ENCODE data around the gene HSF2BP.
"Not testable (repeated sequence)": the region's sequence is repeated elsewhere in the genome, so short reads cannot be mapped to it uniquely, and the experiment has no call there.

HSF2BP gene

DNA sequence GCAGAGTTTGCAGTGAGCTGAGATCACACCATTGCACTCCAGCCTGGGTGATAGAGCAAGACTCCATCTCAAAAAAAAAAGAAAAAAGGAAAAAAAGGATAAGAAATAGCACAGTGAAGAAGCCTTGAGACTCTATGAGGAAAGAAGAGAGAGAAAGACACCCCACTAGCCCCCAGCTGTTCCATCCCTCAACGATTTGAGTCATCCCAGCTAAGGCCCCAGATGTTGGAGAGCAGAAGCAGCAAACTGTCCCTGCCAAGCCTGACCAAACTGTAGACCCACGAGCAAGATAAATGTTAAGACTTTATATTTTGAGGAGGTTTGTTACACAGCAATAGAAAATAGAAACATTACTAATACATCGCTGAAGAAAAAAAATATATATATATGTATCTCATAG is 42.4 kb downstream of the HSF2BP start:
- DNase-seq = not testable (repeated sequence)

DNA sequence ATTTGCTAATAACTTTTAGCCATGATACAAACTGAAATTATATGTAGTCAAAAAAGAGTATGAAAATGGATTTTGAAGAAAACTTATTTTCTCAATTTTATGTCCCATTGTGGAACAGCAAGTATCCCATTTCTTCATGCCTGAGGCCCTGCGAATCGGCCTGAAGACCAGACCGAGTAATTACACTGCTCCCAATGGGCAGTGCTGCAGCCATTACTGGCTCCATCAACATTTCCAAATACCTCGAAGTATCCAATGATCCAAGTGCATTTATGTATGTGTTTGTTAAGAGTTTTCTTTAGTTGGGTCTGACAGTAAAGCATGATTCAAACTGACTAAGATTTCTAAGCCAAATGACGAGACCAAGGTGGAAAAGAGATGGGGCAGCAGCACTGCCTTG is 44.4 kb downstream of the HSF2BP start:
- no peak for DNase-seq

DNA sequence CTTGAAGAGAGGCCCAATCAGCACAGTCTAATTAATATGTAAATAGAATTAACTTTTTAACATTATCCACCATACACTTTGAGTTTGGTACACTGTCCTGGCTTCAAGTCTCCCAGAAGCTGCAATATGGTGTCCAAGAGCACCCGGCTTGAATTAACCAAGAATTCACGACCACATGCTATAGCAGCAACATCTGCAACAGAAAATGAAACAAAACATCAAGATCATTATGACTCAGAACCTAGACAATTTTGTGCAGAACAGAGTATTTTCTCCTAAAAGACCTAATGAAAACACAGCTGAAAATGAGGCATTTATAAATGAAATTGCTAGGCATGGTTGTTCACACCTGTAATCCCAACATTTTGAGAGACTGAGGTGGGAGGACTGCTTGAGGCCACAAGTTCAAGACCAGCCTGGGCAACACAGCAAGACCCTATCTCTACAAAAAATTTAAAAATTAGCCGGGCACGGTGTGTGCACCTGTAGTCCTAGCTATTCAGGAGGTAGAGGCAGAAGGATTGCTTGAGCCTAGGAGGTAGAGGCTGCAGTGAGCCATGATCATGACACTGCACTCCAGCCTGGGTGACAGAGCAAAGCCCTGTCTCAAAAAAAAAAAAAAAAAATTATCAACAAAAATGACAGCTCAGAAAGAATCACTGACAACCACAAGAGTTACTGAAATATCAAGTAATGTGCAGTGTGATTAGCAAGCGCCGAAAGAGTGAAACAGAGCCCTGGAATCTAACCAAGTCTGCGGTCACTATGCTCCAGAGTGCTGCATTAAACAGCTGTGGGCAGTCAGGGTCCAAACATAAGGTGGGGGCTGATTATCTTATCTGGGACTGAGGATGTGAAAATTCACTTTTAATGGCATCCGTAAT is 45.3 kb downstream of the HSF2BP start:
- DNase-seq = peak; percentile 36

DNA sequence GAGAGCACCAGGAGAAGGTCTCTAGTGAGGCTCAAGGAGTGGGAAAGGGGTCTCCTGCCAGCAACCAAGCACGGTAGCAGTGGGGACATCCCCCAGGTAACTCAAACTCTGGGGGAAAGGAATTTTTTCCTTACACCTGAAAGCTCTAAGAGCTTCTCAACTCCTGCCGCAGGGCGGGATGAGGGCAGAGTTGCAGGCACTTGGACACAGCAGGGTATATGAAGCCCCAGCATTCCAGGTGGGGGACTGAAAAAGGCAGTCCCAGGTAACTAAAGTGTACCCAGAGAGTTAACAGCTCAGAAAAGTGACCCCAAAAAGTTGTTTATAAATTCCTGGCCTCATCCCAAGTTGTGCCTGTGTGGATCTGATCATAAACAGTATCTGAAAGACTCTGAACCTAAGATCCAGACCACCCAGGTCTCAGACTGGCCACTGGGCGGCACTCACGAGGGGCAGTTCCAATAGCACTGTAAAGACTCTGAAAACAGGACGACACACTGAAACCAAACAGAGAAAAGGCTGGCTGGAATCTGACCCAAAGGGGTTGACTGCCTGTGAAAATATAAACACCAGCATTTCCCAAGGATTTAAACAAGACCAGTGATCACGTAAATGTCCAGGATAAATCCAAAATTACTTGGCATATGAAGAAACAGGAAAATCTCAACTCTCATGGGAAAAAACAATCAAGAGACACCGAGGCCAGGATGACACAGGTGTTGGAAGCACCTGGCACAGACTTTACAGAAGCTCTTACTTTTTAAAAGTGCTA is 47.5 kb downstream of the HSF2BP start:
- DNase-seq = peak; percentile 66

DNA sequence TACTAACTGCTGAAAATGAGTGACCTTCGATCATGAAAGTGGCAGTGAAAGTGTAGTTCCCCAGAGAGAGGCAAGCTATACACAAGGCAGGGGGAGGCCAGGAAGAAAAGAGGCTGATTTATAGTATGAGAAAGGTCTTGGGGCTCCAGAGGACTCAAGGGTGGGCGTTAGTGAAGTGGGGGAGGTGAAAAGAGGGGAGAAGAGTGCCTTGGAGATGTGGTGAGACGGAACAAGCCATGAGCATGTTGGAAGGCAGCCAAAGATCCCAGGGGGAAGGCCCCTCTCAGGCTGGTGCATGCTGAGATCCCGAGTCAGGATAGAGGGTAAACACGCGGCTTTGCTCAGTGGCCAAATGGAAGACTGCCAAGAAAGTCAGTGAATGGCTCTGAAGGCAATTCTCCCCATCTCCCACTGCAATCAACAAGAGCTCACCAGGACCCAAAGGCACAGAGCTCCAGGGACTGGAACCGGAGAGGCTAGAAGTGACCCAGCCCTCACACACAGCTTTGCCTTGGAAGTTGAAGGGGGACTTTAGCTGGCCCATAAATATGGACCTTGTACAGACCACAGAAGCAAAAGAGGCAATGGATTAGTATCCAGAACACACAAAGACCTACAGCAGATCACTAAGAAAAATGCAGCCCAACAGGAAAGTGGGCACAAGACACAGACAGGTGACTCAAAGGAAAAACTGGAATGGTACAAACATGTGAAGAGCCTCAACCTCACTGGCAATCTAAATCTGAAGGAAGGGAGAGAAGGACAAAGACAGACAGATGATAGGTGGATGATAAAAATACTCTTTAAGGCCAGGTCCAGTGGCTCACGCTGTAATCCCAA is 49.6 kb downstream of the HSF2BP start:
- DNase-seq = peak; percentile 41

DNA sequence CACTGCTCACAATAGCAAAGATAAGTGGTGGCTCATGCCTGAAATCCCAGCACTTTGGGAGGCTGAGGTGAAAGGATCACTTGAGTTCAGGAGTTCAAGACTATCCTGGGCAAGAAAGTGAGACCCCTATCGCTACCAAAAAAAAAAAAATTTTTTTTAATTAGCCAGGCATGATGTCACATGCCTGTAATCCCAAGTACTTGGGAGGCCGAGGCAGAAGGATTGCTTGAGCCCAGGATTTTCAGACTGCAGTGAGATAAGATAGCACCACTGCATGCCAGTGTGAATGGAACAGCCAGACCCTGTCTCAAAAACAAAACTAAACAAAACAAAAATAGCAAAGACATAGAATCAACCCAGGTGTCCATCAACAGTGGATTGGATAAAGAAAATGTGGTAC is 50.6 kb downstream of the HSF2BP start:
- no peak for DNase-seq

DNA sequence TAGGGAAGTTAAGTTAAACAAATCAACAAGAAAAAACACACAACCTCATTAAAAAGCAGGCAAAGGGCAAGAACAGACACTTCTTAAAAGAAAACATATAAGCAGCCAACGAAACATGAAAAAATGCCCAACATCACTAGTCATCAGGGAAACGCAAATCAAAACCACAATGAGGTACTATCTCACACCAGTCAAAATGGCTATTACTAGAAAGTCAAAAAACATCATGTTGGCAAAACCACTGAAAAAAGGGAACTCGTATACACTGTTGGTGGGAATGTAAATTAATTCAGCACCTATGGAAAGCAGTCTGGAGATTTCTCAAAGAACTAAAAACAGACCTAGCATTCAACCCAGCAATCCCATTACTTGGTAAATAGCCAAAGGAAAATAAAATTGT is 51.1 kb downstream of the HSF2BP start:
- no peak for DNase-seq

DNA sequence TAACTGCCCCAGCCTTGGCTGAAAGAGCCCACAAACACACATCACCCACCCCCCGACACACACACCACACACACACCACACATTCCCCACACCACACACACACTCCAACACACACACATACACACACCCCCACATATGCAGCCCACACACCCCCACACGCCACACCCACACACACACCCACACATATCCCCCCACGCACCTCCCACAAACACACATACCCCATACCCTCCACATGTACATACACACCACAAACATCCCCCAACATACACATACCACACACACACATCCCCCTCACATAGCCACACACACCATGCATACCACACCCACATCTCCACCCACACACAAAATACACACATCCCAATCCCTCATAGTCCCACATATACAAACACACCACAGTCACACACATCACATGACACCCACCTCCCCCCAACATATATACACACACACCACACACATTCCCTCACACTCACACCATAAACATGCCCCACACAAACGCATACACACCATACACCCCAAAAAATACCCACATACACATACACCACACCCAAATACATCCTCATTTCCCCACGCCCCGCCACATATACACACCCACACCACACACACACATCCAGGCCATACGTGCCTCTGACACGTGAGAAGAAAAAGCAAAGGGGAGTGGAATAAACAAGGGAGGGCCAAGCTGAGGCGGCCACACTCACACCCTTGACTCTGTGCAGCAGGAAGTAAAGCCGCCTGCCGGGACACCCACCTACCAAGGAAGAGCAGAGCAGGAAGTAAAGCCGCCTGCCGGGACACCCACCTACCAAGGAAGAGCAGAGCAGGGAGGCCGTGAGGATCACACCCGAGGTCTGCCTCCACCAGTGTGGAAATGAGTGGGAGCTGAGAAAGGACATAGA is 53.7 kb downstream of the HSF2BP start:
- DNase-seq = no peak

DNA sequence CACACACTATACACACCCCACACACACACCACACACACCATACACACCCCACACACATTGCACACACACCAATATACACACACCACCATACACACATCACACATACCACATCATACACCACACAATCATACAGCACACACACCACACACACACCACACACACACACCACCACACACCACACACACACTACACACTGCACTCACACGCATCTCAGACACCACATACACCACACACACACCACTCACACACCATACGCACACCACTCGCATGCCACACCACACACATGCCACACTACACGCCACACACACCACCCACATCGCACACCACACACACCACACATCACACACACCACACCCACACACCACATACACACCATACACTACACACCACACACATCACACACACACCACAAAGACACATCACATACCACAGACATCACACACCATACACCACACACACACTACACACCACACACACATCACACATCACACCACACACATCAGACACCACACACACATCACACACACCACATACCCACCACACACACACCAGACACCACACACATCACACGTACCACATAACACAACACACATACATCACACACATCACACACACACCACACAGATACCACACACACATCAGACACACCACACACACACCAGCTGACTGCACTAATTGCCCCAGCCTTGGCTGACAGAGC is 54.6 kb downstream of the HSF2BP start:
- DNase-seq = no peak

DNA sequence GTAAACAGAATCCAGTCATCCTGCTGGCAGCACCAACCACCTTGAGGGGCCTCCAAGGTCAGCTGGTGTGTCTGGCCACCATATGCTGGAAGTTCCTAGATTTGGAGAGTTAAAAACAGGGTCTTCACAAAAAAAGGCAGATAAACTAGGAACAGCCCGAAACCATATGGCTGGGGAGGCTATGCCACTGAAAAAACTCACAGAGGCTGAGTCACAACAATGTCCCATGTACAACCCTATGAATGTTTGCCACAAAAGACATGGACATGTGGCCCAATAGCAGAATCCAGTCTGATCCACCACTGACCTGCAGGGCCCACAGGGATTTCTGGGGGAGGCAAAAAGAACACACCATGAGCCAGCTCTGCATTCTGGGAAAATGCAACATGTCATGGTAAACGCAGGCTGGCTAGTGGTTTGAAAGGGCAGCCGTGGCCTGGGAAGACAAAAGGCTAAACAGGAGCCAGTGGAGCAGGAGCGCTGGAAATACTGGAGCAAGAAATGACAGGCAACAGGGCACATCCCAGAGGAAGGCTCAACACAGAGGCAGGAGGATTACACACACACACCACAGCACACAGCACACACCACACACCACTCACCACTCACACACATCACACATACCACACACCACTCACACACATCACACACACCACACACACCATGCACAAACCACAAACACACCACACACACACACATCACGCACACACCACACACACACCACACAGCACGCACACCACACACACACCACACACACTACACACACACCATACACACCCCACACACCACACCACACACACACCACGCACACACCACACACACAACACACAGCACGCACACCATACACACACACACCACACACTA is 55.4 kb downstream of the HSF2BP start:
- DNase-seq = no peak

DNA sequence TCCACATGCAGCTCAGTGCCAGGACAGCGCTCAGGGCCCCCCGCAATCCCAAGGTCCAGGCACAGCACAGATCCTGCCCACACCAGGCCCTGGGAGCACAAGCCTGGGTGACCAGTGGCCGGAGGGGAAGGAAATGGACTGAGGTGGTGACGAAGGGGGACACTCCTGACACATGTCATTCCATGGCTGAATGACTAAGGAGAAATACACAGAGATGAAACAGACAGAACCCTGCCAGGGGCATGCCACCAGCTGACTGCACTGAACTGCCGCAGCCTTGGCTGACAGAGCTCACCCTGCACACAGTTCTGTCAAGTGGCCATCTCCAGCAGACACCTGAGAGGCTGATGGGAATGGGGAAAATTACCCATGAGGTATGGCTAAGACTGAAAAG is 56.1 kb downstream of the HSF2BP start:
- no peak for DNase-seq

DNA sequence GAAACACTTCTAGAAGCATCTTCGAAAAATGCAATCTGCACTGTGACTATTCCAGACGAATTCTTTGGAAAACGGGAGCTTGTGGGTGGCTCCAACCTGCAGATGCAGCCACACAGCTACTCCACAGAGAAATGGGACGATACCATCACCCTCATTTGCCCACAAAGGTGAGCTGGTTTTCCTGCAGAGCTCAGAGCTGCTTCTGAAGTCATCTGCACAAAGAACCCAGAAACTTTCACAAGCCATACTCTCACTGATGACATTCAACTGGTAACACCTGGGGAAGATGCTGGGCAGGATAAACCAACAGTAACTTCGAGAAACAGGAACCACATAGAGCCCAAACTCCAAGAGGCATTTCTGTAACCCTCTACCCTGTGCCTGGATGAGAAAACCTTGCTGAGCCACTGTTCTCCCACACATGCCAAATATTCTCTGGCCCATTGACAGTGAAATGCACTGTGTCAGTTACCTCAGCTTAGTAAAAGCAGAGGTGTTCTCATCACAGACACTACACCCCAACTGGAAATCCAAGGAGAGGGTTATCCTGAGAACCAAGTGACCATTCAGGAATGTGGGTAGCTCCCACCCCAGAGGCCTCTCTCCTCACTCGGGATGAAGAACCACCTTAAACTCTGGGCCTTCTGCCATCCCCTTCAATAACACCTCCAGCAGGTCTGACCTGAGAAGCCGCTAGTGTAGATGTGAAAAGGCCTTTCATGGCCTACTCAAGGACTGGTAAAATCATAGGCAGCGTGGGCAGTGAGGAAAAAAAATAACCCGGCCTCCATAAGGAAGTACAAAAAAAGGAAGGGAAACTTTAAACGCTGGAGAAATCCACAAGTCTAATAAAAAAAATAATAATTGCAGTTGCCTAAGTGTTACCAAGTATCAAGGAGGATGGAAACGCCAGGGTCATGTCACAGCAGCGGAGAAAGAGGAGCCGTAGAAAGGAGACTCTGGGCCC is 56.7 kb downstream of the HSF2BP start:
- DNase-seq = no peak

DNA sequence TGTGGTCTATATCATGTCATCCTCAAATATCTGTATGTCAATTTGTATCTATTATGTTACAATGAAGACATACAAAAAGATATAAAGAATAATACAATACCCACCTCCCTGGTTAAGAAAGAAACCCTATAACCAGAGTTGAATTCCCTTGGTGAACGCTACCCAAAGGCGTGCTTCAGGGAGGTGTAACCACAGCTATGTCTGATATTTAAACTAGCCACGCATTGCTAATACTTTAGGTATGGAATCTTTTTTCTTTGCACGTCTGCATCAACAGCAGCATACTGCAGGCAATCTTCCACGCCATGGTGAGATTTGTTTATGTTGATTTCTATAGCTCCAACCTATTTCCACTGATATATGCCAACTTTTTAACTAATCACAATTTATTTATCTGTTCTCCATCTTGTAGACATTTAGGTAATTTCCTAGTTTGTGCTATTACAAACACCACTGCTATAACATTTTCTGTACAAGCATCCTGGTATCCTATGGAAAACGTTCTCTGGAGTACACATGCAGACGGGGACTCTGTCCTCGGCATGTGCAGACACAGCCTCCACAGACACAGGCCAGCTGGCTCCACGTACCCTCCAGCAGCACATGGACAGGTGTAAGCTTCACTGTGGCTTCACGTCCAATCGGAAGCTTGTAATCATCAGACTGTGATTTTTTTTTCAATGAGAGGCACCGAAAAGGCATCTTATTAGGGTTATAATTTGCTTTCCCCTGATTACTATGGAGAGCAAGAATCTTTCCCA is 58.5 kb downstream of the HSF2BP start:
- DNase-seq = no peak

DNA sequence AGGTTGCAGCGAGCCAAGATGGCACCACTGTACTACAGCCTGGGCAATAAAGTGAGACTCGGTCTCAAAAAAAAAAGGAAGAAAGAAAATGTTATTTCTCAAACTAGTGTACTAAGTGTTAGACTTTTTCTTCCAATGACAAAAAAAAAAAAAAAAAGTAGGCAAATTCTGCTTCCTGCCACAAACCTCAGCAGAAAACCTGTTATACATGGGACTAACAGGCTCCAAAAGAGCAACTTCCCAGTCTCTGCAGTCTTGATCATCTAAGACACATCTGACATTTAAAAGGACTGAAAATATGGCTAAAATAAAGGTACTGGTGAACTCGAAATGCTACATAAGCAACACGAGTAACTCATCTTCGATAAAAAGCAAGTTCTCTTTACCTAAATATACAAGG is 59.6 kb downstream of the HSF2BP start:
- no peak for DNase-seq

DNA sequence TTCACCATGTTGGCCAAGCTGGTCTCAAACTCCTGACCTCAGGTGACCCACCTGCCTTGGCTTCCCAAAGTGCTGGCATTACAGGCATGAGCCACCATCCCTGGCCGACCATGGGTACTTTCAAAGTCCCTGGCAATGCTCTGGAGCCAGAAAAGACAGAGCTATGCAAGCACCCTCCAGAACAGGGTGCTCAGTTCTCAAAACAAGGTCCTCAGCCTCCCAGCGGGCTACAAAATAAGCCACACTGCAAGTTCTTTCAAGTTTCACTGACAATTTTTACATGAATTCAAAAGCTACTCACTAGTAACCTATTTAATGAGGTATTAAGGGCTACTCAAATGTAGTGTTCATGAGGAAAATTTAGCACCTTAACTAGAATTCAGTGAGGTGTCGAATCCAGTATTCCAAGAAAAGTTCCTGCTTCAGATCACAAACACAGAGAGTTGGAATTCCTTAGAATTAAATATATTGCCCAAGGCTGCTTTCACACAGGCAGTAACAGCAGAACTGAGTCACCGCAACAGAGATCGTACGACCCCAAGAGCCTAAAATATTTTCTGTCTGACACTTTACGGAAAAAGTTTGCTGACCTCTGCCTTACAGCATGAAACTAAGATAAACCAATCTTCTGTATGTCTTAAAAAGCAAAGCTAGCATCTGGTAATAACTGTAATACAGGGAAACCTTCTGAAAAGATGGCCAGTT is 60.7 kb downstream of the HSF2BP start:
- no peak for DNase-seq

DNA sequence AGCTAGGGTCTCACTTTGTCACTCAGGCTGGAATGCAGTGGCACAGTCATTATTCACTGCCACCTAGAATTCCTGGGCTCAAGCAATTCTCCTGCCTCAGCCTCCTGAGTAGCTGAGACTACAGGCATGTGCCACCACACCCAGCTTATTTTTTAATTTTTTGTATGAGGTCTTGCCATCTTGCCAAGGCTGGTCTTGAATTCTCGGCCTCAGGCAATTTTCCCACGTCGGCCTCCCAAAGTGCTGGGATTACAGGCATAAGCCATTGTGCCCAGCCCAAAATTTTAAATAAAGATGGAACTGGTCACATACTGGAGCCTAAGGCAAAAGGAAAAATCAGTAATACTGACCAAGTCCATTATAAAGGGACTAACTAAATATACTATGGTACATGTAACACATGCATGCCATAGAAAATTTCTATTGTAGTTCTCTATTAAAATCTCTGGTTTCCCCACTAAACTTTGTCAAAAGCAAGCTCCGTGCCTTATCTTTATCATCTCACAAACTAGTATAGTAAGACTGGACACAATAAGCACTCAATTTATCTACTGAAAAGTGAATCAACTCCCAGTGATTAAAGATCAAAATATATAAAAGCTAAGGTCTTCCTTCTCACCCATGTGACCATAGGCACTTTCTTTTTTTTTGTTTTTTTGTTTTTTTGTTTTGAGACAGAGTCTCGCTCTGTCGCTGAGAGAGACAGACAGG is 61.6 kb downstream of the HSF2BP start:
- no peak for DNase-seq

DNA sequence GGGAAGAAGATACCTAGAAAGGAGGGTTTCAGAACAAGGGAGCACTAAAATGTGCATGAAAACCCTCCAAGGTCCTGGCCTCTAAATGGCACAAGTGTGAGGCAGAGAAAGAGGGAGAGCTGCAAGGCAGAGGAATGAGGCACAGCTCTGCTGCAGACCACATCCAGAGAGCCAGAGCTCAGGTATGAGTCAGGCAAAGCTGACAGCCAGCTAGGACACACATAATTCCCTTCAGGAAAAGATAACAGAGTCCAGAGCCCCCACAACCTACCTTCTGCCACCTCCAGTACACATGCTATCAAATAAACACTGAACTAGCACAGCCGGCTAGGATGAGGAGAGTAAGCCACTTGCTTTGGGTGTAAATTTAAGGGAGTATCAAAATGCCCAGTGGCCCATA is 62.2 kb downstream of the HSF2BP start:
- no peak for DNase-seq

Data from femur (tissue), 1 donor.